CD14-positive monocyte (primary cell): ENCODE results near the gene TSPOAP1. TPM values are rescaled to one million over a fixed set of nuclear protein-coding genes. Genes with fewer than 3 reads are reported as not detected.

Source experiments
- DNase-seq, 3 donors: peaks; one replicate each; pipeline ENCODE4 v3.0.0-alpha.2; 2011 to 2022
- H2AFZ ChIP-seq: 2 replicates; pipeline ENCODE4 v1.6.0; 2012; ENCODE audit warnings: mild to moderate bottlenecking, low read depth, low read length, inconsistent platforms; ENCODE audit not compliant: insufficient read depth, poor library complexity, severe bottlenecking
- H3K27ac ChIP-seq, 2 donors: 1 replicate in 1 of 2; 2 replicates in 1 of 2; pipeline ENCODE4 v1.5.1; 2012 to 2013; ENCODE audit warnings: low read length in 2 of 2, control low read depth in 1 of 2, inconsistent platforms in 1 of 2, low read depth in 1 of 2, mild to moderate bottlenecking in 1 of 2
- H3K27me3 ChIP-seq, 2 donors: one replicate each; pipeline versions ENCODE4 v1.6.0 to v1.6.1; 2011 to 2013; ENCODE audit warnings: low read length in 2 of 2; ENCODE audit not compliant: control insufficient read depth in 2 of 2, insufficient read depth in 2 of 2
- H3K36me3 ChIP-seq, 2 donors: replicated peaks in 1 of 2; 1 replicate in 1 of 2; 2 replicates in 1 of 2; pipeline versions ENCODE4 v1.5.1 to v1.6.1; 2012 to 2013; ENCODE audit warnings: low read length in 2 of 2, control low read depth in 1 of 2, inconsistent platforms in 1 of 2, mild to moderate bottlenecking in 1 of 2; ENCODE audit not compliant: insufficient read depth in 2 of 2, control insufficient read depth in 1 of 2
- H3K4me1 ChIP-seq, 2 donors: 1 replicate in 1 of 2; 2 replicates in 1 of 2; pipeline versions ENCODE4 v1.5.1 to v1.6.1; 2012 to 2013; ENCODE audit warnings: low read length in 2 of 2, control low read depth in 1 of 2, inconsistent platforms in 1 of 2, mild to moderate bottlenecking in 1 of 2, moderate library complexity in 1 of 2; ENCODE audit not compliant: insufficient read depth in 2 of 2, control insufficient read depth in 1 of 2
- H3K4me2 ChIP-seq: replicated peaks from 2 replicates; pipeline ENCODE3; 2012; ENCODE audit warnings: low read length, moderate library complexity, mild to moderate bottlenecking; ENCODE audit not compliant: poor library complexity, severe bottlenecking; ENCODE audit errors: extremely low read depth
- H3K4me3 ChIP-seq, 3 experiments: fragments of 200-600 bp in 1 of 3; sonication (generic) in 1 of 3; replicated peaks in 1 of 3; 1 replicate in 2 of 3; 2 replicates in 1 of 3; pipeline ENCODE4 v1.5.1; 2011 to 2013; ENCODE audit warnings: low read length in 3 of 3, mild to moderate bottlenecking in 3 of 3, control low read depth in 2 of 3, low read depth in 2 of 3, inconsistent platforms in 1 of 3, moderate library complexity in 1 of 3
- H3K79me2 ChIP-seq: 2 replicates; pipeline ENCODE4 v1.6.0; 2012; ENCODE audit warnings: mild to moderate bottlenecking, control low read depth, inconsistent platforms, low read length, moderate library complexity; ENCODE audit not compliant: insufficient read depth
- H3K9ac ChIP-seq: 2 replicates; pipeline ENCODE4 v1.6.0; 2017; ENCODE audit warnings: low read length, mild to moderate bottlenecking; ENCODE audit not compliant: insufficient read depth, poor library complexity, severe bottlenecking
- H3K9me3 ChIP-seq, 2 donors: replicated peaks in 1 of 2; 1 replicate in 1 of 2; 2 replicates in 1 of 2; pipeline versions ENCODE4 v1.5.1 to v1.6.1; 2012 to 2013; ENCODE audit warnings: low read length in 2 of 2, control low read depth in 1 of 2; ENCODE audit not compliant: control insufficient read depth in 1 of 2, insufficient read depth in 1 of 2
- H4K20me1 ChIP-seq: 2 replicates; pipeline ENCODE4 v1.6.0; 2012; ENCODE audit warnings: mild to moderate bottlenecking, low read length, control low read depth, moderate library complexity; ENCODE audit not compliant: insufficient read depth
- H3K27ac Mint-ChIP-seq, 7 donors: one replicate each; pipeline ENCODE4 v1.8.0; 2020; ENCODE audit warnings: mild to moderate bottlenecking in 7 of 7, mixed read lengths in 7 of 7, moderate library complexity in 6 of 7, inconsistent platforms in 2 of 7
- H3K27me3 Mint-ChIP-seq, 3 donors: one replicate each; pipeline ENCODE4 v1.8.0; 2021 to 2022; ENCODE audit warnings: low read depth in 3 of 3, mild to moderate bottlenecking in 3 of 3, mixed read lengths in 3 of 3, moderate library complexity in 3 of 3, inconsistent platforms in 1 of 3
- H3K36me3 Mint-ChIP-seq, 2 donors: one replicate each; pipeline ENCODE4 v1.8.0; 2020; ENCODE audit warnings: mixed read lengths in 2 of 2, inconsistent platforms in 1 of 2, mild to moderate bottlenecking in 1 of 2
- H3K4me1 Mint-ChIP-seq: one replicate; pipeline ENCODE4 v1.8.0; 2020; ENCODE audit warnings: mild to moderate bottlenecking, mixed read lengths
- H3K4me3 Mint-ChIP-seq, 2 donors: one replicate each; pipeline ENCODE4 v1.8.0; 2020; ENCODE audit warnings: mild to moderate bottlenecking in 2 of 2, mixed read lengths in 2 of 2, moderate library complexity in 1 of 2
- H3K9me3 Mint-ChIP-seq, 7 donors: one replicate each; pipeline ENCODE4 v1.8.0; 2020 to 2022; ENCODE audit warnings: mixed read lengths in 7 of 7, mild to moderate bottlenecking in 6 of 7, moderate library complexity in 6 of 7, inconsistent platforms in 2 of 7
- CTCF ChIP-seq: fragments of 200-600 bp; IDR thresholded peaks from one replicate; pipeline ENCODE4 v1.8.0; 2022; ENCODE audit warnings: antibody characterized with exemption, mild to moderate bottlenecking
- WGBS: methylation state at CpG from one replicate; pipeline ENCODE4 v1.1.5; 2013; ENCODE audit warnings: missing lambda C conversion rate; ENCODE audit not compliant: insufficient coverage; 5-methylcytosine and 5-hydroxymethylcytosine counted together
- intact Hi-C, 2 donors: fragments of 100-400 bp; cut with micrococcal nuclease; formaldehyde crosslinking; loops; one replicate each; pipeline versions ENCODE4 v1.15.0 to v1.15.1; 2023
- polyA plus RNA-seq, 3 donors: library from polyadenylated mRNA; depleted of rRNA in 1 of 3; unstranded in 2 of 3; stranded (reverse) in 1 of 3; fragments of 300-500 nt in 2 of 3; fragments of >200 nt in 1 of 3; fragmentation: Illumina TruSeq in 2 of 3; gene quantifications; 1 replicate in 2 of 3; 2 replicates in 1 of 3; pipeline ENCODE4 v1.2.3, GENCODE V29; 2012 to 2021

Gene TSPOAP1
- polyA plus RNA-seq, 3 donors: 0.10 to 14.0 (median 0.18) TPM

- peaks cover 0 to 6% of the 10 kb centered on the region in 2 donors for H3K9me3 ChIP-seq
- Mint-ChIP-seq H3K36me3 (peaks cover 18 to 26% of the 10 kb centered on the region in 2 donors), H3K9me3 (peaks cover 0 to 5% (median 2%) of the 10 kb centered on the region in 7 donors), H3K4me3 (peak overlapping the region in 1 of 2 donors; percentile 77), H3K4me1 (peaks cover 43% of the 10 kb centered on the region), H3K27ac (peak overlapping the region in 1 of 7 donors; percentile 8), H3K27me3 (peaks cover 46 to 59% (median 52%) of the 10 kb centered on the region in 3 donors)
- H3K79me2 ChIP-seq: peaks cover 20% of the 10 kb centered on the region
- H2AFZ ChIP-seq: no peak overlapping the region
- H3K9ac ChIP-seq: peak overlapping the region; percentile 38
- DNase-seq: no peak
- H3K27ac ChIP-seq: no peak overlapping the region
- peaks cover 44 to 46% of the 10 kb centered on the region in 2 donors for H3K4me1 ChIP-seq
- peaks cover 11 to 38% of the 10 kb centered on the region in 2 donors for H3K27me3 ChIP-seq
- WGBS: 71% methylated on average over 6 of the region's 8 CpGs
- intact Hi-C loops: no loop called here
- H4K20me1 ChIP-seq: peaks cover 35% of the 10 kb centered on the region
- no peak overlapping the region for H3K4me3 ChIP-seq
- no peak for TF ChIP-seq CTCF
- H3K4me2 ChIP-seq: peak overlapping the region; percentile 71
- H3K36me3 ChIP-seq: no peaks in the 10 kb centered on the region
These were observed 5.1 kb downstream of the TSPOAP1 start for GRCh38 chr17:58323366-58324055.

- peaks cover 0 to 5% (median 2%) of the 10 kb centered on the region in 7 donors for H3K9me3 Mint-ChIP-seq
- Histone ChIP-seq H4K20me1 (peaks cover 26% of the 10 kb centered on the region), H3K27me3 (peaks cover 11 to 38% of the 10 kb centered on the region in 2 donors), H3K9me3 (peaks cover 0 to 6% of the 10 kb centered on the region in 2 donors), H3K4me3 (no peak overlapping the region), H3K79me2 (peaks cover 14% of the 10 kb centered on the region), H3K36me3 (no peaks in the 10 kb centered on the region), H2AFZ (no peak overlapping the region), H3K4me2 (no peak overlapping the region), H3K9ac (no peak overlapping the region), H3K27ac (no peak overlapping the region), H3K4me1 (peaks cover 36 to 38% of the 10 kb centered on the region in 2 donors)
- peaks cover 46 to 63% (median 51%) of the 10 kb centered on the region in 3 donors for H3K27me3 Mint-ChIP-seq
- intact Hi-C loops: no loop called here
- TF ChIP-seq CTCF: no peak
- H3K27ac Mint-ChIP-seq: no peak overlapping the region
- 93% methylated on average over 3 of the region's 9 CpGs for WGBS
- H3K36me3 Mint-ChIP-seq: peaks cover 18 to 26% of the 10 kb centered on the region in 2 donors
- H3K4me3 Mint-ChIP-seq: peak overlapping the region in 1 of 2 donors; percentile 64
- DNase-seq: no peak
- H3K4me1 Mint-ChIP-seq: peaks cover 36% of the 10 kb centered on the region
These were observed 5.9 kb downstream of the TSPOAP1 start for GRCh38 chr17:58322581-58323185.
